ENCODE results near the gene CENPT.

DNA sequence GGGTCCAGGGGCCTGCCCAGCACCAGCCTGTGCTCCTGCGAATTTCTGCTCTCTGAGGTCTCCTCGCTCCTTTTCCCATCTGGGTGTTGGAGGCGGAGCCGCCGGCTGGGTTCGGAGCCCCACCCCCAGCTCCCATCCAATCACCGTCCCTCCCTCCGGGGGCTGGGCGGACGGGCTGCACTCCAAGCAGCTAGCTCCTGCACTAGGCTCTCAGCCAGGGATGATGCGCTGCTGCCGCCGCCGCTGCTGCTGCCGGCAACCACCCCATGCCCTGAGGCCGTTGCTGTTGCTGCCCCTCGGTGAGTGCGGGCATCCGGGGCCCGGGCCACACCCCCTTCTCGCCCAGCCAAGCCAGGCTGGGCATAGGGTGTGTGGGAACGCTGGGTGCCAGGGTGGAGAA lies 37.2 kb upstream of the CENPT start, which contains the start of gene NRN1L:
- TF ChIP-seq, protein P1, sequence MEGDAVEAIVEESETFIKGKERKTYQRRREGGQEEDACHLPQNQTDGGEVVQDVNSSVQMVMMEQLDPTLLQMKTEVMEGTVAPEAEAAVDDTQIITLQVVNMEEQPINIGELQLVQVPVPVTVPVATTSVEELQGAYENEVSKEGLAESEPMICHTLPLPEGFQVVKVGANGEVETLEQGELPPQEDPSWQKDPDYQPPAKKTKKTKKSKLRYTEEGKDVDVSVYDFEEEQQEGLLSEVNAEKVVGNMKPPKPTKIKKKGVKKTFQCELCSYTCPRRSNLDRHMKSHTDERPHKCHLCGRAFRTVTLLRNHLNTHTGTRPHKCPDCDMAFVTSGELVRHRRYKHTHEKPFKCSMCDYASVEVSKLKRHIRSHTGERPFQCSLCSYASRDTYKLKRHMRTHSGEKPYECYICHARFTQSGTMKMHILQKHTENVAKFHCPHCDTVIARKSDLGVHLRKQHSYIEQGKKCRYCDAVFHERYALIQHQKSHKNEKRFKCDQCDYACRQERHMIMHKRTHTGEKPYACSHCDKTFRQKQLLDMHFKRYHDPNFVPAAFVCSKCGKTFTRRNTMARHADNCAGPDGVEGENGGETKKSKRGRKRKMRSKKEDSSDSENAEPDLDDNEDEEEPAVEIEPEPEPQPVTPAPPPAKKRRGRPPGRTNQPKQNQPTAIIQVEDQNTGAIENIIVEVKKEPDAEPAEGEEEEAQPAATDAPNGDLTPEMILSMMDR (IDR thresholded peaks at IDR 0.05): no peak
- peak in 1 of 2 donors; percentile 17 for TF ChIP-seq POLR2A (IDR thresholded peaks at IDR 0.05)
